B cell (primary cell): ENCODE results near the gene TIE1.

Experiments used
- EZH2 ChIP-seq: IDR thresholded peaks from 2 replicates; pipeline ENCODE4 v1.6.1; 2012; ENCODE audit warnings: borderline replicate concordance, low read depth, mild to moderate bottlenecking, moderate library complexity, low read length; ENCODE audit not compliant: insufficient read depth, poor library complexity, severe bottlenecking
- TF ChIP-seq, protein P1 (sequence below): fragments of 200-600 bp; IDR thresholded peaks from one replicate; pipeline ENCODE4 v1.8.0; 2022; ENCODE audit warnings: antibody characterized with exemption, mild to moderate bottlenecking

DNA sequence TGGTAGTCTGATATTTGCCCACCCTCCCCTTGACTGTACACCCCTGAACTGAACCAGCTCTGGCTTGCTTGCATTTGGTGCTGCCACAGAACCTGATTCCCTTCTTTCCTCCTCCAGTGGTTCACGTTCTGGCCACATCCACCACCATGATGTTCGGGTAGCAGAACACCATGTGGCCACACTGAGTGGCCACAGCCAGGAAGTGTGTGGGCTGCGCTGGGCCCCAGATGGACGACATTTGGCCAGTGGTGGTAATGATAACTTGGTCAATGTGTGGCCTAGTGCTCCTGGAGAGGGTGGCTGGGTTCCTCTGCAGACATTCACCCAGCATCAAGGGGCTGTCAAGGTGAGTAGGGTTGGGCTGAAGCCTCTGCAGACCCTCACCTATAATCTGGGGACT lies 59.8 kb downstream of the TIE1 start:
- TF ChIP-seq, protein P1, sequence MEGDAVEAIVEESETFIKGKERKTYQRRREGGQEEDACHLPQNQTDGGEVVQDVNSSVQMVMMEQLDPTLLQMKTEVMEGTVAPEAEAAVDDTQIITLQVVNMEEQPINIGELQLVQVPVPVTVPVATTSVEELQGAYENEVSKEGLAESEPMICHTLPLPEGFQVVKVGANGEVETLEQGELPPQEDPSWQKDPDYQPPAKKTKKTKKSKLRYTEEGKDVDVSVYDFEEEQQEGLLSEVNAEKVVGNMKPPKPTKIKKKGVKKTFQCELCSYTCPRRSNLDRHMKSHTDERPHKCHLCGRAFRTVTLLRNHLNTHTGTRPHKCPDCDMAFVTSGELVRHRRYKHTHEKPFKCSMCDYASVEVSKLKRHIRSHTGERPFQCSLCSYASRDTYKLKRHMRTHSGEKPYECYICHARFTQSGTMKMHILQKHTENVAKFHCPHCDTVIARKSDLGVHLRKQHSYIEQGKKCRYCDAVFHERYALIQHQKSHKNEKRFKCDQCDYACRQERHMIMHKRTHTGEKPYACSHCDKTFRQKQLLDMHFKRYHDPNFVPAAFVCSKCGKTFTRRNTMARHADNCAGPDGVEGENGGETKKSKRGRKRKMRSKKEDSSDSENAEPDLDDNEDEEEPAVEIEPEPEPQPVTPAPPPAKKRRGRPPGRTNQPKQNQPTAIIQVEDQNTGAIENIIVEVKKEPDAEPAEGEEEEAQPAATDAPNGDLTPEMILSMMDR = no peak
- TF ChIP-seq EZH2 = no peak
